Measurements from ENCODE around the gene RILP.

GRCh38 chr17:1646199-1646875 is 3.3 kb downstream of the RILP start:
- no peak for TF ChIP-seq EZH2phosphoT487 (IDR thresholded peaks at IDR 0.05; ENCODE audit: borderline replicate concordance, low read length)
- no peak for TF ChIP-seq CTCF (IDR thresholded peaks at IDR 0.05; ENCODE audit: low read depth, low read length, poor library complexity, severe bottlenecking)
